GM19328 (cell line): ENCODE measurements around the gene AP4M1.

Experiments used
- ATAC-seq: cut with Tn5 transposase; IDR thresholded peaks from one replicate; pipeline ENCODE4 v1.9.1; 2021; ENCODE audit warnings: mild to moderate bottlenecking, moderate library complexity; ENCODE audit not compliant: unreplicated experiment

Gene AP4M1

DNA sequence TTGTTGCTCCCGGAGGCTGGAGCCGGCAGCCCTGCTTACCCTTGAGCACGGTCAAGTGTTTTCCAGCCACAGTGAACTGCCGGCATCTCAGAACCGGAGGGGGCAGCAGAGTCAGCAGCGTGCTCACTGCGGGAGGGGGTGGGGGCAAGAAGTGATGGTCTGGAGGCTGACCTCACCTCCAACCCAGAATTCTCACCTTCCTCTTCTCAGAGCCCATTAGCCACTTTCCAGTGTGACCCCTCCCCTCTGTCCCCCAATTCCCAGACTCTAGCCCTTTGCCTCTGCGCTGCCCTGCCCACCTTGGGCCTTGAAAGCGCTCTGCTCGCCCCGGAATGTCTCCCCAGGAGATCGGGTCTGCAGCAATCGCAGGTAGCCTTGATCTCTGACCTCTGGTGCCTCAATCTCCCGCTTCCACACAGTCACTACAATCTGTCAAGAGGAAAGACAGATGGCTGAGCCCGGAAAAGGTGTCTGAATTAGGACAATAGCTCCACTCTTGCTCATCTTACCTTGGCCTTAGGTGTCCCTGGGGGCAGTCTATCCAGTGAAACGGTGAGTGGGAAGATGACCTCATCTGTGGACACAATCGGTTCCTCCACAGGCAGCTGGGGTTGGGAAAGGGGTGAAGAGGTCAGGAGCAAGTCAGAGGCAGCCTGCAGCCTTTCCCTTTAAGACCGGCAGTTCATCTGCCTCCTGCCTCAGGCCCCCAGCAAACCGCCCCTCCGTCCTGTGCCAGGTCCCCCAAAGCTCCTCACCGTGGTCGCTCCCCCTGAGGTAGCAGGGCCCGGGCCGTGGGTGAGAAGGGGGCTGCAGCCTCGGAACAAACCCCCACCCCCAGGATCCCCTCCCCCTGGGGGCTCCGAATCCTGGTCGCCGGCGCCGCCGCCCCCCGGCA, 56.1 kb downstream of the AP4M1 start:
- no peak for ATAC-seq
